GM19099 (cell line): Measurements from ENCODE around the gene EVC.

ENCODE experiments used
- POLR2A ChIP-seq: IDR thresholded peaks from 3 replicates; pipeline ENCODE4 v1.6.1; 2011; ENCODE audit warnings: low read depth; ENCODE audit not compliant: insufficient read length; ENCODE audit errors: extremely low read depth

EVC gene

DNA sequence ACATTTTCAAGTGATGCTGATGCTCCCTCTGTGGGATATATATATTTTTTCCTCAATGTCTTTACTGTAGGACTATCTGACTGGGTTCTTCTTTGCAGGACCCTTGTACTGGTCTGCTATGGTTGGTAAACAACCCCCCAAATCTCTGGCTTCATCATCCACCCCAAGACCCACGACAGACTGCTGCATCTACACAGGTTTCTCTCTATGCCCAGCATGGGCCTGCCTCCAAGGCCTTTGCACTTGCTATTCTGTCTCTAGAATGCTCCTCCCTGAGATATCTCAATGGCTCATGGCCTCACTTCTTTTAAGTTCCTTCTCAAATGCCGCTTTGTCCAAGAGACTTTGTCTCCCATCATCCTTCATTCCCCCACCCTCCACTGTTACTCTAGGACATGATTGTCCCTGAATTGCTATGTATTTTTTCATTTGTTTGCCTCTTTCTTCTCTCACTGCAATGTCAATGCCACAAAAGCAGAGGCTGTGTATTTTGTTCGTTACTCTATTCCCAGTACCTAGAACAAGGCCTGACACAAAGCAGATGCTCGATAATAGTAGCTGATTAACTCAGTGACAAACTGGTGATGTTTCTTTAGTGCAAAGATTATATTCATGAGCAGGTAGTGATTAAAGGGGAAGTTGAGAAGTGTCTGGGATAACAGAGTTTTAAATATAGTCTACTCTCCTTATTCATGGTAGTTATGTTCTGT is 6.6 kb downstream of the EVC start:
- TF ChIP-seq POLR2A: no peak

GRCh38 chr4:5718411-5718810 is 7.4 kb downstream of the EVC start:
- TF ChIP-seq POLR2A: no peak

DNA sequence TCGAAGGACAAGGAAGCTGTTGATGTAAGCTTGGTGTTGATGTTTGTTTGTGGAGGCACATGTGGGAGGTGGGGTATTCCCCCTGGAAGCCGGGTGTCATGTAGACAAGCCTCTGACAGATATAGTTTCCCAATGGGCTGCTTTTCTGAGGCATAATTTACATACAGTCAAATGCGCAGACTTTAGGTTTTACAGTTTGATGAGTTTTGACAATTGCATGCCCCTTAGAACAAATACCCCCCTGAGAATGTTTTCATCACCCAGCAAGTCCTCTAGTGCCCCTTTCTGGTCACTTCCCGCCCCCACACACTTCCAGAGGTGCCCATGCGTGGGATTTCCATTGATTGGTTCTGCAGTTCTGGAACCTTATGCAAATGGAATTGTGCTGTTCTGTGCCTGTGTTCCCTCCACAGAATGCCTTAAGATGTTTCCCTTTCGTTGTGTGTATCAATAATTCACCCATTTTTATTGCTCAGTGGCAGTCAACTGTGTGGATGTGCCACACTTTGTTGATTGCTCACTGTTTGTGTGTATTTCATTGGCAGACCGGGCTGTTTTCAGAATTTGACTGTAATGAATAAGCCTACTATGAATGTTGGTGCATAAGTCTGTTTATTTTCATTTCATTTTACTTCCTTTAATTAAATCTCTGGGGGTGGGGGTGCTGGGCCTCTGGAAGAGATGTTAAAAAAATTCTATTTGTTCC is 8.5 kb downstream of the EVC start:
- TF ChIP-seq POLR2A: no peak

- TF ChIP-seq POLR2A: no peak
These were observed 9.3 kb downstream of the EVC start for GRCh38 chr4:5720157-5720850.

- TF ChIP-seq POLR2A: no peak
These were observed 10.0 kb downstream of the EVC start for GRCh38 chr4:5720980-5721379.

- no peak for TF ChIP-seq POLR2A
These were observed 10.9 kb downstream of the EVC start for GRCh38 chr4:5721923-5722322.

GRCh38 chr4:5722328-5722727 is 11.3 kb downstream of the EVC start:
- TF ChIP-seq POLR2A: no peak

- no peak for TF ChIP-seq POLR2A
These were observed 13.4 kb downstream of the EVC start for GRCh38 chr4:5724377-5724776.

DNA sequence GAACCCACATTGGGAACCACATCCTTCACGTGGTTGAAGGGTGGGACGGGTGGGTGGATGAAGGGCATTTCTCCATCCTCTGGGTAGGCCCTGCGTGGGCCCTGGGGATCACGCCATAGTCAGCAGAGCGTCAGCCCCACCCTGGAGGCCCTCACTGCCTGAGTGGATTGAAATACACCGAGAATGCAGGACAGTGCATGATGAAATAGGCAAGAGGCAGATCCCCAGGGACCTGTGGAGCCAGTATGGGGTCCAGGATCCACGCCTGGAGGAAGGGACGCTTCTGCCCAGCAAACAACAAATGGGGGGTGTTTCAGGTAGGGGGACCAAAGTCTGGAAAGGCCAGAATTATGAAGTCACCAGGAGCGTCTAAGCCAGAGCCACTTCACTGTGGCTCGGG is 19.4 kb downstream of the EVC start:
- no peak for TF ChIP-seq POLR2A

DNA sequence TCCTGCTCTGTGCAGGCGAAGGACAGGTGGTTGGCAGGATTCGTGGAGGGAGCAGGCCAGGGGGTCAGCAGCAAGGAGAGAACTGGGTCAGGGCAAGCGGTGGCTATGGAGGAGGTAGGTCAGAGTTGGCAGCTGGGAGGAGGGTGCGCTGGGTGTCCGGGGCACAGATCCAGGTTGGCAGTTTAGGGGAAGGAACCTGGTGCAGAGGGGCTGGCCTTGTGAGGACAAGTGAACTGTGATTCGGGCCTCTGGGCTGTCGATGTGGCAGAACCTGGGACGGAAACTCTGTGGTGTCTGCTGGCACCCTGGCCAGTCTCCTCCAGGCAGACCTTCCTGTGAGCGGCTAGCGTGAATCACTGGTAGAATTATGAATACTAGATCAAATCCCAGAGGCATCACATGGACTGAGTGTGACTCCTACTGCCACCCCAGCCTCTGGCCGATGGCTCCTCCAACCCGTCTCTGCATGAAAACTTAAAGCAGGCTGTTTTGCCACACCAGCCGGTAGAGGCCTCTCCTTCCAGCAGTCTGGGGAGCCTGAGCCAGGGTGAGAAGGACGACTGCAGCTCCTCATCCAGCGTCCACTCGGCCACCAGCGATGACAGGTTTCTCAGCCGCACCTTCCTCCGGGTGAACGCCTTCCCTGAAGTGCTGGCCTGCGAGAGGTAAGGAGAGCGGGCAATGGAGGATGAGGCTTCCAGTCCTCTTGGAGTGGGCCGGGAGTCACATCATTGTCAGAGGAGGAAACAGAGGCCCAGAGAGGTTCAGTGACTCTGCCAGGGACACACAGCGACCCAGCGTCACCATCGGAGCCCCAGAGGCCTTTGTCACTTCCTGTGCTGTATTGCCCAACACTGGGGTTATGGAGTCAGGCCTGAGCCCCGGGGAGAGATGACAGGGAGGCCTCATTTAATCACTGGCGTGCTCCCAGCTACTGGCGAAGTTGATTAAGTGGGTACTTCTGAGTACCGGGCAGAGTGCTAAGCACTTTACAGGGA is 20.3 kb downstream of the EVC start:
- no peak for TF ChIP-seq POLR2A

DNA sequence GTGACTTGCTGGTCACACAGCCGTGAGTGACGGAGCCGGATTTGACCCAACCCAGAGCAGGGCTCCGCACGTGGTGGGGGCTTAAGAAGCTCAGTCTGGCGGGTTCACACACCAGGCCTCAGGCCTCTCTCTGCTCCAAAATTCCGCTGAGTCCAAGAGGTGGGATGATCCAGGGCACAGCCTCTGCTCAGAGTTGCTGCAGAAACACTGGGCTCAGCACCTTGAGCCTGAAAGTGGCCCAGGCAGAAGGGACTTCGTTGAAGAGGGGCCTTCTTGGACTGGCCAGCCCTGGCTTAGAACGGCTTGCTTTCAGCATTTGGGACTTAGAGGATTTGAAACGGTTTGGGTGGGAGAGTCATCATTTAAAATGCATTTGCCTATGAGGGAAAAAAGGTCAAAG is 21.2 kb downstream of the EVC start:
- TF ChIP-seq POLR2A: no peak

DNA sequence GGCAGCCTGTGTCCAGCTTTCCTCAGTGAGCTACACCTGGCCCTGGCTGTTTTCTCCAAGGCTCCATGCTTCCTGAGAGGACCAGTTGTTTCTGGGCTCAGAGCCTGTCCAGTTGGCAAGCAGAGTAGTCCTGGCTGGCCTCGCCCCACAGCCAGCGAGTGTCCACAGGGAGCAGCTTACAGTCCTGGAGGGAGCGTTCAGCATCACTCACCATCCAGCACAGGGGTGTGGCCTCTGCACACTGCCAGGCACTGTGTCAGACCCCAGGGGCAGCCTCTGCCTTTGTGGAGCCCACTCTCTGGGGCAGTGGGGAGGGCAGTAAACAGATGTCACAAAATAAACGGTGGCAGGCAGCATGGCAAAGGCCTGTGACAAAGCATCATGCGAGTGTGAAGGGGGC is 23.9 kb downstream of the EVC start:
- TF ChIP-seq POLR2A: no peak

GRCh38 chr4:5735463-5735862 is 24.5 kb downstream of the EVC start:
- no peak for TF ChIP-seq POLR2A

- no peak for TF ChIP-seq POLR2A
These were observed 27.1 kb downstream of the EVC start for GRCh38 chr4:5738061-5738460.

- no peak for TF ChIP-seq POLR2A
These were observed 31.4 kb downstream of the EVC start for GRCh38 chr4:5742388-5742787.

- TF ChIP-seq POLR2A: no peak
These were observed 32.0 kb downstream of the EVC start for GRCh38 chr4:5742968-5743367.

DNA sequence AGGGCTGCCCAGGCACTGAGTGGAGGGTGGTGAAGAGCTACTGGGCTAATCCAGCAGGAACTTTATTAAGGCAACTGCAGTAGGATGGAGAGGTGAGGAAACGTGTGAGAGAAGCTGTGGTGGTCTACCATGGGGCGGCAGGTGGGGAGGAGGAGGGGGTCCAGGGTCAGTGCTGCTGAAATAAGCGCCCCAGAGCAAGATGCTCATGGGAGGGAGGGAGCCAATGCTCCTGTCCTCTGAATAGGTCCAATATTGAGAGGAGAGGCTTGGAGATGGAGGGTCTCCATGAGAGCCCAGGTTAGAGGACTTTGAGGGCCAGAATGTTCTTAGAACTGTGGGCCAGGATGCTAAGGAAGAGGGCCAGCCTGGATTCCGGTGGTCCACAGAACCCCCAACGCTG is 35.2 kb downstream of the EVC start:
- TF ChIP-seq POLR2A: no peak
